Measurements from ENCODE around the gene C15orf39.

C15orf39 gene

GRCh38 chr15:75174102-75174501 lies 27.6 kb upstream of the C15orf39 start:
- no peak for DNase-seq

DNA sequence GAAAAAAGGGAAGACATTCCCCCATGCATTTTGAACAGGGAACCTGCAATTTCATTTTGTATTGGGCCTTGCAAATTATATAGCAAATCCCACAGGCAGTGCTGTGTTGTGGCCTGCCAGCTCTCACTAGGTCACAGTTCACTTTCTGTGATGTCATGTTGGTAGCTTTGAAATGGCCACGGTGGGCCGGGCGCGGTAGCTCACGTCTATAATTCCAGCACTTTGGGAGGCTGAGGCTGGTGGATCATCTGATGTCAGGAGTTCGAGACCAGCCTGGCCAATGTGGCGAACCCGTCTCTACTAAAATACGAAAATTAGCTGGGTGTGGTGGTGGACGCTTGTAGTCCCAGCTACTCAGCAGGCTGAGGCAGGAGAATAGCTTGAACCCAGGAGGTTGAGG lies 27.0 kb upstream of the C15orf39 start:
- no peak for DNase-seq

GRCh38 chr15:75176396-75176761 lies 25.3 kb upstream of the C15orf39 start:
- DNase-seq: no peak

GRCh38 chr15:75177360-75178071 lies 24.2 kb upstream of the C15orf39 start:
- no peak for DNase-seq

GRCh38 chr15:75178171-75178937 lies 23.3 kb upstream of the C15orf39 start:
- DNase-seq: no peak

DNA sequence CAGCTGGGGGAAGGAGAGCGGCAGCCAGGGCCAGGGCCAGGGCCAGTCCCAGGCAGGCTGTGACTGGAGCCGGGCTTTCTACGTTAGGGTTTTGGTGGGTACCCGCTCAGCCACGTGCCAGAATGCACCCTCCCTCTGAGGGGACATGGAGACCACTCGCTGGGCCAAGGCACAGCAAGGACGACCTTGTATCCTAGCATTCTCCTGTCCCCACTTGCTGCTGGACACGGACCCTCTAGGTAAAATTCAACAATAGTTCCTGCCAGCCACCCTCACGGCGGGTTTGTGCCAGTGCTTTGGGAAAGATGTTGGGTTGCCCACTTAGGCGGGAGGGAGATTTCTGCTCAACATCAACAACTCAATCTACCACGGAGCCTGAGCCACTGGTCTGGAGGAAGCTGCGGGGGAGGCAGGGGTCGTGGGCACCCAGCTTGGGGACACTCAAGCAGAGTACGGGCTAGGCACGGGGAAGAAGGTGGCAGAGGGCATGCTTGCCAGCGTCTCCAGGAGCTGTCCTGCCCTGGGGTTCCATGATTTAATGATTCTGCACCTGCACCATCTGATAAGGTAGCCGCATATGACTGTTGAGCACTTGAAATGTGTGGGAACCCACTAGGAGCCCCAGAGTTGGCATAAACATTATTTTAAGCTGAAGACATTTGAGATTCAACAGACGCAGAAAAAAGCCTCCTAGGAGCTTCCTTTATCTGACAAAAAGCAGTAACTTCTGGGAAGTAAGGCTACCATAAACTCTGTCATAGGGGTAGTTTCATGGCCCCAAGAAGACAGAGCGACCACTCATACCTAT lies 22.5 kb upstream of the C15orf39 start:
- DNase-seq: no peak

- no peak for DNase-seq
These were observed 21.9 kb upstream of the C15orf39 start for GRCh38 chr15:75179746-75180140.

GRCh38 chr15:75181780-75182179 lies 19.9 kb upstream of the C15orf39 start:
- DNase-seq: no peak

- no peak for DNase-seq
These were observed 19.2 kb upstream of the C15orf39 start for GRCh38 chr15:75182187-75183131.

- no peak for DNase-seq
These were observed 16.2 kb upstream of the C15orf39 start for GRCh38 chr15:75185271-75186029.

DNA sequence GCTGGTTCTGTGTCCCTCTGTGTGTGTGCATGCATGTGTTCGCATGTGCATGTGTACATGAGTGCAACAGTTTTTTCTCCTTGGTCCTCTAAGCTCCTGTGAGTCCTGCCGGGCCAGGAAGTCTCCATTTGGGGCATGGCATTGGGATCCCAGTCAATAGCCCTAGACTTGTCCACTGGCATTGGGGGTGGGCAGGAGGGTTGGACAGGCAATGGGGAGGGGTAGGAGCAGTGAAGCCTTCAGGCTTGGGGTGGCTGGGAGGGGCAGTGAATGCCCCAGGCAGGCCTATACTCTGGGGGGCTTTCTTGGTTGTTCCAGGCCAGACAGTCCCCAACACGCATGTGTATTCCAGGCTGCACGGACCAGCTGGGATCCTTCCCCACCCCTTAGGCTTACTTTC lies 15.6 kb upstream of the C15orf39 start:
- no peak for DNase-seq

GRCh38 chr15:75188499-75188898 lies 13.2 kb upstream of the C15orf39 start:
- no peak for DNase-seq

DNA sequence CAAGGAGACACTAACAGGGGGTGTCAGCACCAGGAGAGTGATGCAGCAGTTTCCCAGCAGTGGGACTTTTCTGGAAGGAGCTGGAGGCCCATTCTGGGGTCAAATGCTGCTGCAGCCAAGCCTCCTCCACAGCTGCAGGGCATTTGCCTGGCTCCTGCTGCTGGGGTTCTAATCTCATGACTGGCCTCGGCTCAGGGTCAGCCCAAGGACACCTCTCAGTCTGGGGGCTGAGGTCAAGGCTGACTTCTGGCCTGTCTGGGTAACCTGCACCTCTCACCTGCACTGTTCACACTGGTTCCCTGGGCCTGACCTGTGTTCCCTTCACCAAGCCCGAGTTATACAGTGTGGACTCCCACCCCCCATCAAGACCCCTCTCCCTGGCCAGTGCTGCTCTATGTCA lies 10.4 kb upstream of the C15orf39 start:
- DNase-seq: no peak

DNA sequence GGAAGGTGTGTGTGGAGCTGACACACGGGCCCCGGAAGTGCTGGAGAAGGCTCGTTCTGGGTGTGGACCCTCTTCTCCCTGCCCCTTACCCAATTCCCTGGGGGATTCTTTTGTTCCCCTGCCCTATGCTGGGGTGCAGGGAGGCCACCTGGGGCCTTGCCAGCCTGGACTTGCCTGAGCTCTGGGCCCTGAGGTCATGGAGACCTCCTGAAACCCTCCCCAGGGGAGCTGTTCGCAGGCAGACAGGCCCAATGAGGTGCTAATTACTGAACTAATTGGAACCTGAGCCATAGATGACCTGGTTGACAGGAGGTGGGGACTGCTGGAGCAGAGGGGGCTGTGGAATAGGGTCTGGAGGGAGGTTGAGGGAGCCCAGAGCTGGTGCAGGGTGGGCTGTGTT lies 9.4 kb upstream of the C15orf39 start:
- no peak for DNase-seq

DNA sequence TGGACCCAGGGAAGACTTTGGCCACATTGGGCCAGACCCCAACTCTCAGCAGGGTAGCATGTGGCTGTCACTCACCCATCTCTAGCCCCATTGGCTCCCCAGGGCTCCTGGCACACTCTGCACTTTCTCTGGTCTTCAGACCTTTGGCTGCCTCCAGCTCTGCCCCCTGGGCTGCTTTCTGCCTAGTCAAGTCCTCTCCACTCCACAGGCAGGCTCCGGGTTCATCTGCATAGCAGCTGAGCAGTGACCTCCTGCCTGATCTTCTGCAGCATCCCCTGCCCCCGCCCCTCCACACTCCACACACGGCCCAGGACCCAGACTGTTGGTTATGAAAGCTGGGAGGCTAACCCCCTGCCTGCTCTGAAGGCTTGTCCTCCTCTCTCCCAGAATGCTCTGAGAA lies 8.4 kb upstream of the C15orf39 start:
- no peak for DNase-seq

- DNase-seq: no peak
These were observed 7.7 kb upstream of the C15orf39 start for GRCh38 chr15:75193976-75194375.

GRCh38 chr15:75194397-75194796 lies 7.3 kb upstream of the C15orf39 start:
- no peak for DNase-seq

DNA sequence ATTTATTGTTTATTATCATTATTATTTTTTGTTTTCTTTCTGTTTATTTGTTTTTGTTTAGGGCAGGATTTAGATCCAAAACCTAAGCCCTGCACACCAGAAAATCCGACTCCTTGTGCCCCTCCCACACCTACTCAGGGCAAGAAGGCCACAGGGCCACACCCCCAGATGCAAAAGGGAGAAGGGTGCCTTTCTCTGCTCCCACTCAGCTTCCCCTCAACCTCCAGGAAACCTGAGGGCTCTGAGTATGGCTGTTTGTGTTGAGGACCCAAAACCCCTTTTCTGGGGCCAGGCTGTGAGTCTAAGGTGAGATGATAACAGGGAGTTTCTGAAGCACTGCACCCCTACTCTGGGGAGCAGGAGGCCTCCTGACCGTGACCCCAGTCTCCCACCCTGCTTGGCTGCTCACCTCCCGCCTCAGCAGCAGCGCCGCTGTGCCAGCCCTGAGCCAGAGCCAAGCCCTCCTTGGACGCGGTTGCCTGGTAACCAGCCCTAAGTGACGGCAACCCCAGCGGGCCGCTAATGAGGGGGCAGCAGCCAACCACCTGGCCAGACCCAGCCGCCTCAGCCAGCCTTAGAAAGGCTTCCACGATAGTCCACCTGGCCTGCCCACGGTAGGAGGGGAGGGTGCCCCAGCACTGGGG lies 6.4 kb upstream of the C15orf39 start:
- no peak for DNase-seq

- DNase-seq: no peak
These were observed 5.9 kb upstream of the C15orf39 start for GRCh38 chr15:75195766-75196241.

GRCh38 chr15:75197062-75197630 lies 4.5 kb upstream of the C15orf39 start:
- DNase-seq: no peak

All from NCI-H1048 (cell line).